Left lung (tissue), 10 donors: ENCODE measurements around the gene ERBB4. TPM values are rescaled to one million over a fixed set of nuclear protein-coding genes. Genes with fewer than 3 reads are reported as not detected.

Experiments used
- ATAC-seq: fragments of 200-7000 bp; cut with Tn5 transposase; one replicate; pipeline ENCODE4 v1.9.1; 2020; ENCODE audit warnings: moderate library complexity
- DNase-seq, 4 donors: peaks; one replicate each; pipeline ENCODE4 v3.0.0-alpha.2; 2013 to 2020
- H3K27ac ChIP-seq, 2 donors: fragments of 200-600 bp; sonication (generic) in 1 of 2; one replicate each; pipeline versions ENCODE4 v1.5.0 to v1.8.0; 2020 to 2021
- H3K27me3 ChIP-seq, 2 donors: fragments of 200-600 bp; sonication (generic) in 1 of 2; one replicate each; pipeline versions ENCODE4 v1.5.0 to v1.8.0; 2020 to 2021
- H3K36me3 ChIP-seq, 2 donors: fragments of 200-600 bp; sonication (generic) in 1 of 2; one replicate each; pipeline versions ENCODE4 v1.5.0 to v1.8.0; 2020 to 2021
- H3K4me1 ChIP-seq, 2 donors: fragments of 200-600 bp; one replicate each; pipeline ENCODE4 v1.8.0; 2021
- H3K4me3 ChIP-seq, 2 donors: fragments of 200-600 bp; sonication (generic) in 1 of 2; one replicate each; pipeline versions ENCODE4 v1.5.0 to v1.8.0; 2020 to 2021; ENCODE audit warnings: mild to moderate bottlenecking in 1 of 2
- H3K9me3 ChIP-seq, 2 donors: fragments of 200-600 bp; sonication (generic) in 1 of 2; one replicate each; pipeline versions ENCODE4 v1.5.0 to v1.8.0; 2020 to 2021
- intact Hi-C, 2 donors: fragments of 100-400 bp; cut with DNase I; formaldehyde crosslinking; loops; one replicate each; pipeline versions ENCODE4 v1.11.2 to v1.14.2; 2022
- polyA plus RNA-seq, 6 donors: library from polyadenylated mRNA; unstranded; fragments of 120-200 nt; gene quantifications; one replicate each; pipeline ENCODE4 v1.2.1, GENCODE V29; 2013; ENCODE audit not compliant: insufficient read length in 6 of 6
- total RNA-seq, 2 donors: library from RNA; stranded (reverse); fragmentation: NEBNext Ultra II Directional; extraction: Animal tissue kit (Norgen Biotek cat#: 25700); gene quantifications; one replicate each; pipeline ENCODE4 v1.2.1, GENCODE V29; 2021
- TF ChIP-seq, protein P1 (sequence below), 2 donors: fragments of 200-600 bp; sonication (generic) in 1 of 2; IDR thresholded peaks; one replicate each; pipeline versions ENCODE4 v1.5.0 to v1.8.0; 2021; ENCODE audit warnings: antibody characterized with exemption in 2 of 2
- donor health status: DM: no; HTN: yes; CAD: no.
- donor health status: DM: no; HTN: no; CAD: no.

ERBB4 gene
- total and polyA plus RNA-seq, 8 donors = 0.89 to 16.0 (median 1.4) TPM

DNA sequence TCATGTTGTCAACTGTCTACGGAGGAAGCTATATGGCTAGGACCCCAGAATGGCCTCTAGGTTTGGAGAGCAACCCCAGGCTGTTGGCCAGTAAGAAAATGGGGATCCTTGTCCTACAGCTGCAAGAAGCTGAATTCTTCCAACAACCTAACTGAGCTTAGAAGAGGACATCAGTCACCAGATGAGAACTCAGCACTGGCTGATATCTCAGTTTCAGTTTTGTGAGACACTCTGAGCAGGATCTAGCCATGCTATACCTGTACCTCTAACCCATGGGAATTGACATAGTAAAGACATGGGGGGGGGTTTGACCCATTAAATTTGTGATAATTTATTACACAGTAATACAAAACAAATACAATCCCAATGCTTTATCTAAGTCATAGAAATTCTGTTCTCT, 312.5 kb downstream of the ERBB4 start:
- intact Hi-C loops = no loop called here
- DNase-seq (no peak), ATAC-seq (no peak)
- no peaks in the 10 kb centered on the region for H3K27me3 ChIP-seq
- TF ChIP-seq, protein P1, sequence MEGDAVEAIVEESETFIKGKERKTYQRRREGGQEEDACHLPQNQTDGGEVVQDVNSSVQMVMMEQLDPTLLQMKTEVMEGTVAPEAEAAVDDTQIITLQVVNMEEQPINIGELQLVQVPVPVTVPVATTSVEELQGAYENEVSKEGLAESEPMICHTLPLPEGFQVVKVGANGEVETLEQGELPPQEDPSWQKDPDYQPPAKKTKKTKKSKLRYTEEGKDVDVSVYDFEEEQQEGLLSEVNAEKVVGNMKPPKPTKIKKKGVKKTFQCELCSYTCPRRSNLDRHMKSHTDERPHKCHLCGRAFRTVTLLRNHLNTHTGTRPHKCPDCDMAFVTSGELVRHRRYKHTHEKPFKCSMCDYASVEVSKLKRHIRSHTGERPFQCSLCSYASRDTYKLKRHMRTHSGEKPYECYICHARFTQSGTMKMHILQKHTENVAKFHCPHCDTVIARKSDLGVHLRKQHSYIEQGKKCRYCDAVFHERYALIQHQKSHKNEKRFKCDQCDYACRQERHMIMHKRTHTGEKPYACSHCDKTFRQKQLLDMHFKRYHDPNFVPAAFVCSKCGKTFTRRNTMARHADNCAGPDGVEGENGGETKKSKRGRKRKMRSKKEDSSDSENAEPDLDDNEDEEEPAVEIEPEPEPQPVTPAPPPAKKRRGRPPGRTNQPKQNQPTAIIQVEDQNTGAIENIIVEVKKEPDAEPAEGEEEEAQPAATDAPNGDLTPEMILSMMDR (IDR thresholded peaks at IDR 0.05) = no peak
- H3K4me3 ChIP-seq = no peak overlapping the region
- H3K4me1 ChIP-seq = peaks cover 0 to 4% of the 10 kb centered on the region in 2 donors
- no peaks in the 10 kb centered on the region for H3K9me3 ChIP-seq
- no peaks in the 10 kb centered on the region for H3K36me3 ChIP-seq
- H3K27ac ChIP-seq = no peak overlapping the region

- Histone ChIP-seq H3K27ac (no peak overlapping the region), H3K27me3 (no peaks in the 10 kb centered on the region), H3K9me3 (no peaks in the 10 kb centered on the region), H3K4me3 (no peak overlapping the region), H3K36me3 (no peaks in the 10 kb centered on the region), H3K4me1 (peaks cover 0 to 4% of the 10 kb centered on the region in 2 donors)
- intact Hi-C loops = no loop called here
- TF ChIP-seq, protein P1 (IDR thresholded peaks at IDR 0.05) = no peak
- ATAC-seq (no peak), DNase-seq (no peak)
These were observed 314.9 kb downstream of the ERBB4 start for GRCh38 chr2:212223696-212224095.

DNA sequence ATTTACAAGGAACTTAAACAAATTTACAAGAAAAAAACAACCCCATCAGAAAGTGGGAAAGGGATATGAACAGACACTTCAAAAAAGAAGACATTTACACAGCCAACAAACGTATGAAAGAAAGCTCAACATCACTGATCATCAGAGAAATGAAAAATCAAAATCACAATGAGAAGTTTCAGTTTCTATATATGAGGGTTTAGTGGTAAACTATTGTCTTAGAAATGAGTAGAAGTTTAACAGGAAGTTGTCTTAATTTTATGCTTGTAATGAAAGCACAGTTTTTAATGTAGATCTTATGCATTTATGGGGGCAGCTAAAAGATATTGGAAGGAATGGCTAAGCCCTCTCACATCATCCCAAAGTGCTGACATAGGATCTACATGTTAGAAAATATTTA, 325.4 kb downstream of the ERBB4 start:
- intact Hi-C loops = no loop called here
- ATAC-seq (no peak), DNase-seq (no peak)
- no peaks in the 10 kb centered on the region for H3K9me3 ChIP-seq
- TF ChIP-seq, protein P1 (IDR thresholded peaks at IDR 0.05) = no peak
- H3K27ac ChIP-seq = no peak overlapping the region
- H3K4me3 ChIP-seq = no peak overlapping the region
- H3K36me3 ChIP-seq = no peaks in the 10 kb centered on the region
- H3K27me3 ChIP-seq = no peaks in the 10 kb centered on the region
- H3K4me1 ChIP-seq = no peaks in the 10 kb centered on the region

DNA sequence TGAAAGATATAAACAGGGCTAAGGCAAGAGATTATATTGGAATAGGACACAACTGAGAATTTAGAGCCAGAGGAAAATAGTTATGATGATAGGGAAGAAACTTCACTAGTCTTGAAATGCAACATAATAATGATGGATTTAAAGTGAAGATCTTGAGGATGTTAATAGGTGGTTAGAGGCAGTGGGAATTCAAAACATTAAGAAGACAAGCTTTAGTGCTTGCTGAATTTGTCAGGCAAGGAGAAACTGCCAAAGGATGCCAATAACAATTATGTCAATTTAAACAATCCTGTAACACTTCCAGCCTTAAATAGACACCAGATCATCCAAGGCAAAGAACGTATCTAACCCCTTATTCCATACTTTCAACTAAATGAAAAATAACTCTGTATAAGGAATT, 330.1 kb downstream of the ERBB4 start:
- no peak overlapping the region for H3K4me3 ChIP-seq
- no peaks in the 10 kb centered on the region for H3K36me3 ChIP-seq
- no peaks in the 10 kb centered on the region for H3K9me3 ChIP-seq
- H3K27ac ChIP-seq = no peak overlapping the region
- TF ChIP-seq, protein P1 (IDR thresholded peaks at IDR 0.05) = no peak
- intact Hi-C loops = no loop called here
- H3K27me3 ChIP-seq = no peaks in the 10 kb centered on the region
- DNase-seq (no peak), ATAC-seq (no peak)
- no peaks in the 10 kb centered on the region for H3K4me1 ChIP-seq

DNA sequence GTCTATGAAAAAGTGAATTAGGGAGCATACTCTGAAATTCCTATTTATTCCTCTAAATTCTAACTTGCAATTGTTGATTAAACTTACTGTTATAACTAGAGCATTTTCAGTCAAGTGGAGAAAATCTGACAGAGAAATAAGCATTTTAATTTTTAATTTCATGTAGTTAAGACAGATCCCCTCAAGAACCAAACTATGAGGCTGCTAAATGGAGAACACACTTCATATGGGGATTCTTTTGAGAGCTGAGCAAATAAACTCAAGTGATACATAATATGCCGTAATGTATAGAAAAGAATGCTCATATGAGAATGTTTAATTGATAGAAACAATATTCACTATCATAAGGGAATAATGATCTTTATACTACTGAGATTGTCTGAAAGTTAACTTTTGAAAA, 340.8 kb downstream of the ERBB4 start:
- Histone ChIP-seq H3K4me3 (no peak overlapping the region), H3K27ac (no peak overlapping the region), H3K36me3 (no peaks in the 10 kb centered on the region), H3K9me3 (no peaks in the 10 kb centered on the region), H3K27me3 (no peaks in the 10 kb centered on the region), H3K4me1 (no peaks in the 10 kb centered on the region)
- TF ChIP-seq, protein P1 (IDR thresholded peaks at IDR 0.05) = no peak
- no peak for DNase-seq
- no peak for ATAC-seq
- intact Hi-C loops = no loop called here
